ENCODE measurements around the gene MON1A. TPM values are rescaled to one million over a fixed set of nuclear protein-coding genes. Genes with fewer than 3 reads are reported as not detected.

Gene MON1A
- total and polyA plus RNA-seq, 2 of the 8 experiments (the other 6 are each of a cell fraction or from before 2014, with no cell fraction given): 10.3 to 14.1 TPM

DNA sequence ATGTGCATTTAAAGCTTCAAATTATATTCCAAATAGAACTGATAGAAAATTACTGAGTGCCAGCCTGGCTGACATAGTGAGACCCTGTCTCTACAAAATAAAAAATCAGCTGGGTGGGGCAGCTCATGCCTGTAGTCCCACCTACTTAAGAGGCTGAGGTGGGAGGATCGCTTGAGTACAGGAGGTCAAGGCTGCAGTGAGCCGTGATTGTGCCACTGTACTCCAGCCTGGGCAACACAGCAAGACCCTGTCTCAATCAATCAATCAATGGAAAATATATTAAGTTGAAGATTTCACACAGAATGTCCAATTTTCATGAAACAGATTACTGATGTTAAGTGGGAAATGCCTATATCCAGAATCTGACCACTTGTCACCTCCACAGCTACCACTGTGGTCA is 4.1 kb downstream of the MON1A start:
- no peak for FAIRE-seq
- CTCF ChIA-PET (ENCODE audit: partially characterized antibody): interaction anchor here (1.1 to 3.0 kb wide), 7 partner anchors 10 to 84 kb away, joined by 3 to 17 read pairs (median 4); partner anchors contain the start of gene RBM6
- 93% methylated on average over 2 of the region's 2 CpGs; no CpG with 5 or more reads in 1 of the 2 experiments for WGBS, 2 experiments (ENCODE audit: extremely low coverage in 1 of 2, insufficient coverage in 1 of 2, insufficient read length in 1 of 2, insufficient replicate concordance in 2 of 2, low coverage in 1 of 2, low lambda C conversion rate in 2 of 2, missing lambda C conversion rate in 1 of 2)
- no peak for TF ChIP-seq CTBP2 (IDR thresholded peaks at IDR 0.05; ENCODE audit: borderline replicate concordance, insufficient read depth, insufficient read length, low read length)
- TF ChIP-seq CEBPB (IDR thresholded peaks at IDR 0.05; ENCODE audit: low read depth, low read length): no peak
- TF ChIP-seq RXRA (IDR thresholded peaks at IDR 0.05; ENCODE audit: insufficient read depth, low read depth, low read length): no peak
- TF ChIP-seq TAF1 (IDR thresholded peaks at IDR 0.05; ENCODE audit: low read depth, low read length): no peak
- TF ChIP-seq SIX5 (IDR thresholded peaks at IDR 0.05; ENCODE audit: low read depth, low read length): no peak
- TF ChIP-seq RNF2 (IDR thresholded peaks at IDR 0.05; ENCODE audit: borderline replicate concordance, low read depth, low read length, missing control alignments, poor library complexity, severe bottlenecking): no peak
- TF ChIP-seq SP4 (IDR thresholded peaks at IDR 0.05; ENCODE audit: low read length): no peak
- TF ChIP-seq, protein P1, sequence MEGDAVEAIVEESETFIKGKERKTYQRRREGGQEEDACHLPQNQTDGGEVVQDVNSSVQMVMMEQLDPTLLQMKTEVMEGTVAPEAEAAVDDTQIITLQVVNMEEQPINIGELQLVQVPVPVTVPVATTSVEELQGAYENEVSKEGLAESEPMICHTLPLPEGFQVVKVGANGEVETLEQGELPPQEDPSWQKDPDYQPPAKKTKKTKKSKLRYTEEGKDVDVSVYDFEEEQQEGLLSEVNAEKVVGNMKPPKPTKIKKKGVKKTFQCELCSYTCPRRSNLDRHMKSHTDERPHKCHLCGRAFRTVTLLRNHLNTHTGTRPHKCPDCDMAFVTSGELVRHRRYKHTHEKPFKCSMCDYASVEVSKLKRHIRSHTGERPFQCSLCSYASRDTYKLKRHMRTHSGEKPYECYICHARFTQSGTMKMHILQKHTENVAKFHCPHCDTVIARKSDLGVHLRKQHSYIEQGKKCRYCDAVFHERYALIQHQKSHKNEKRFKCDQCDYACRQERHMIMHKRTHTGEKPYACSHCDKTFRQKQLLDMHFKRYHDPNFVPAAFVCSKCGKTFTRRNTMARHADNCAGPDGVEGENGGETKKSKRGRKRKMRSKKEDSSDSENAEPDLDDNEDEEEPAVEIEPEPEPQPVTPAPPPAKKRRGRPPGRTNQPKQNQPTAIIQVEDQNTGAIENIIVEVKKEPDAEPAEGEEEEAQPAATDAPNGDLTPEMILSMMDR (IDR thresholded peaks at IDR 0.05; ENCODE audit: control extremely low read depth in 1 of 3, insufficient read depth in 1 of 3, low read depth in 1 of 3, low read length in 3 of 3): no peak
- no peak for TF ChIP-seq HDAC6 (IDR thresholded peaks at IDR 0.05; ENCODE audit: low read depth, low read length)
- TF ChIP-seq BCL11A (IDR thresholded peaks at IDR 0.05; ENCODE audit: low read depth in 2 of 2, low read length in 2 of 2): no peak
- no peak for TF ChIP-seq EP300 (IDR thresholded peaks at IDR 0.05; ENCODE audit: borderline replicate concordance in 1 of 2, low read depth in 2 of 2, low read length in 2 of 2)

More for the DNA sequence above, 4.1 kb downstream of the MON1A start:
- no peak overlapping the region for H2BK120ac ChIP-seq (replicated peaks; ENCODE audit: low read depth, low read length)
- no peak overlapping the region for H2AFZ ChIP-seq (ENCODE audit: low read length)
- no peak overlapping the region for H3K4me2 ChIP-seq (ENCODE audit: insufficient read depth in 1 of 2, low read depth in 2 of 2, low read length in 2 of 2)
- no peaks in the 10 kb centered on the region for H3K36me3 ChIP-seq (ENCODE audit: control insufficient read depth in 2 of 4, insufficient read depth in 4 of 4, low read length in 3 of 4)
- H3K4me1 ChIP-seq (replicated peaks in 1 of 4; ENCODE audit: control insufficient read depth in 3 of 4, insufficient read depth in 4 of 4, low read length in 3 of 4): peaks cover 2 to 4% (median 3%) of the 10 kb centered on the region in 4 experiments; a peak in 5 of 7 replicates
- H3K18ac ChIP-seq (ENCODE audit: extremely low read depth, low read length): no peak overlapping the region
- H3K14ac ChIP-seq (ENCODE audit: insufficient read length): no peak overlapping the region
- H2AK5ac ChIP-seq (ENCODE audit: low read depth, low read length): no peak overlapping the region
- no peak overlapping the region for H4K91ac ChIP-seq (replicated peaks; ENCODE audit: insufficient read length, low read length)
- H3K23ac ChIP-seq (ENCODE audit: insufficient read length): no peak overlapping the region
- H3K4ac ChIP-seq (replicated peaks; ENCODE audit: insufficient read length, low read depth, low read length): no peak overlapping the region
- POLR2A ChIA-PET (ENCODE audit: partially characterized antibody): interaction anchor here (1.2 kb wide), 1 partner anchor 13 kb away, joined by 3 read pairs; no protein-coding TSS in a partner anchor
- H2BK12ac ChIP-seq (ENCODE audit: low read depth, low read length): no peak overlapping the region
- no peak overlapping the region for H3K27ac ChIP-seq (ENCODE audit: low read depth, low read length)
- no peak overlapping the region for H3K4me3 ChIP-seq (ENCODE audit: extremely low read depth in 1 of 4, insufficient read depth in 2 of 4, low read depth in 3 of 4, low read length in 4 of 4)
- no peak overlapping the region for H3K56ac ChIP-seq (replicated peaks; ENCODE audit: insufficient read length, low read depth, low read length)
- H4K5ac ChIP-seq (ENCODE audit: insufficient read length, low read depth, low read length): no peak overlapping the region
- no peaks in the 10 kb centered on the region for H3K79me2 ChIP-seq (ENCODE audit: control insufficient read depth in 1 of 2, insufficient read depth in 2 of 2, low read length in 2 of 2)
- no peak overlapping the region for H2BK5ac ChIP-seq (ENCODE audit: low read depth, low read length)
- H4K8ac ChIP-seq (ENCODE audit: extremely low read depth, insufficient read depth, low read length): no peak overlapping the region
- no peaks in the 10 kb centered on the region for H3K79me1 ChIP-seq (ENCODE audit: low read depth, low read length)
- H3K9ac ChIP-seq (replicated peaks in 1 of 4; ENCODE audit: extremely low read depth in 1 of 4, low read depth in 3 of 4, low read length in 3 of 4): no peak overlapping the region
- no peaks in the 10 kb centered on the region for H3K27me3 ChIP-seq (replicated peaks in 1 of 4; ENCODE audit: control insufficient read depth in 3 of 4, extremely low read depth in 1 of 4, insufficient read depth in 3 of 4, low read length in 3 of 4)
- no peak for DNase-seq (ENCODE audit: low read depth in 1 of 2, low spot score in 2 of 2)
- no peaks in the 10 kb centered on the region for H3K23me2 ChIP-seq (ENCODE audit: low read depth, low read length)
- H4K20me1 ChIP-seq (replicated peaks in 1 of 2; ENCODE audit: control insufficient read depth in 1 of 2, insufficient read depth in 2 of 2, low read length in 2 of 2): no peaks in the 10 kb centered on the region
- H2BK15ac ChIP-seq (ENCODE audit: low read length): no peak overlapping the region
- no peak overlapping the region for H2BK20ac ChIP-seq (ENCODE audit: low read length)
- H3K9me3 ChIP-seq (ENCODE audit: insufficient read depth in 2 of 2, low read depth in 1 of 2, low read length in 1 of 2): no peaks in the 10 kb centered on the region
